Stimulated activated CD8-positive, alpha-beta memory T cell treated with anti-CD3 and anti-CD28 coated beads, Interleukin-4, amount 100 ng/mL, for 1 hour (primary cell): Measurements from ENCODE around the gene CPLANE1.

Experiments used
- DNase-seq, 2 donors: peaks; one replicate each; pipeline ENCODE4 v3.0.0-alpha.2; 2020; ENCODE audit warnings: low read depth in 2 of 2, low spot score in 1 of 2

Gene CPLANE1

GRCh38 chr5:37071901-37072581, 177.1 kb downstream of the CPLANE1 start:
- DNase-seq = no peak

GRCh38 chr5:37071487-37071886, 177.7 kb downstream of the CPLANE1 start:
- DNase-seq = no peak

- DNase-seq = no peak
Observed at GRCh38 chr5:37064442-37064841, 184.7 kb downstream of the CPLANE1 start.

- no peak for DNase-seq
Observed at GRCh38 chr5:37063739-37064138, 185.4 kb downstream of the CPLANE1 start.

- DNase-seq = no peak
Observed at GRCh38 chr5:37060030-37060429, 189.1 kb downstream of the CPLANE1 start.

- DNase-seq = no peak
Observed at GRCh38 chr5:37056762-37057161, 192.4 kb downstream of the CPLANE1 start.
